SK-N-SH treated with all-trans-retinoic acid at 6 μM for 48 hours (cell line): ENCODE data around the gene TOP1.

Experiments
- ARNTL ChIP-seq: fragments of 450-650 bp; formaldehyde crosslinking; IDR thresholded peaks from 2 replicates; pipeline ENCODE4 v1.5.0; 2020; ENCODE audit warnings: low read depth, mild to moderate bottlenecking, moderate library complexity, borderline replicate concordance
- CSDC2 ChIP-seq: fragments of 250-450 bp; sonication (Bioruptor Pico); IDR thresholded peaks from 2 replicates; pipeline ENCODE4 v1.5.0; 2020; ENCODE audit warnings: mild to moderate bottlenecking, moderate library complexity
- OSR1 ChIP-seq: fragments of 250-450 bp; sonication (Bioruptor Pico); IDR thresholded peaks from 2 replicates; pipeline ENCODE4 v1.8.0; 2022; ENCODE audit warnings: moderate library complexity, mild to moderate bottlenecking, inconsistent platforms
- RARB ChIP-seq: fragments of 250-450 bp; sonication (Bioruptor Pico); IDR thresholded peaks from 2 replicates; pipeline ENCODE4 v1.8.0; 2021; ENCODE audit warnings: mild to moderate bottlenecking, moderate library complexity
- TOX ChIP-seq: fragments of 250-450 bp; sonication (Bioruptor Pico); IDR thresholded peaks from 2 replicates; pipeline ENCODE4 v1.8.0; 2021; ENCODE audit warnings: mild to moderate bottlenecking, moderate library complexity, borderline replicate concordance
- ZFP3 ChIP-seq: fragments of 250-450 bp; sonication (Bioruptor Pico); IDR thresholded peaks from 2 replicates; pipeline ENCODE4 v1.5.0; 2020; ENCODE audit warnings: mild to moderate bottlenecking, moderate library complexity
- ZNF565 ChIP-seq: fragments of 450-650 bp; formaldehyde crosslinking; conservative IDR thresholded peaks from 2 replicates; pipeline ENCODE4 v1.5.0; 2020; ENCODE audit warnings: low read depth, mild to moderate bottlenecking, moderate library complexity

GRCh38 chr20:41135888-41136679 lies 107.5 kb downstream of the TOP1 start:
- no peak for TF ChIP-seq OSR1 (CRISPR knock-in tag)
- TF ChIP-seq RARB (CRISPR knock-in tag): no peak
- no peak for TF ChIP-seq TOX
- no peak for TF ChIP-seq CSDC2 (CRISPR knock-in tag)
- no peak for TF ChIP-seq ZFP3 (CRISPR knock-in tag)
- no peak for TF ChIP-seq ARNTL (CRISPR knock-in tag)
- TF ChIP-seq ZNF565: no peak
